GM12801 (cell line): ENCODE data around the gene RAD21L1.

ENCODE experiments used
- TF ChIP-seq, protein P1 (sequence below): IDR thresholded peaks from one replicate; pipeline ENCODE4 v1.5.1; 2011; ENCODE audit warnings: control low read depth; ENCODE audit not compliant: insufficient read length; ENCODE audit errors: extremely low read depth

RAD21L1 gene

DNA sequence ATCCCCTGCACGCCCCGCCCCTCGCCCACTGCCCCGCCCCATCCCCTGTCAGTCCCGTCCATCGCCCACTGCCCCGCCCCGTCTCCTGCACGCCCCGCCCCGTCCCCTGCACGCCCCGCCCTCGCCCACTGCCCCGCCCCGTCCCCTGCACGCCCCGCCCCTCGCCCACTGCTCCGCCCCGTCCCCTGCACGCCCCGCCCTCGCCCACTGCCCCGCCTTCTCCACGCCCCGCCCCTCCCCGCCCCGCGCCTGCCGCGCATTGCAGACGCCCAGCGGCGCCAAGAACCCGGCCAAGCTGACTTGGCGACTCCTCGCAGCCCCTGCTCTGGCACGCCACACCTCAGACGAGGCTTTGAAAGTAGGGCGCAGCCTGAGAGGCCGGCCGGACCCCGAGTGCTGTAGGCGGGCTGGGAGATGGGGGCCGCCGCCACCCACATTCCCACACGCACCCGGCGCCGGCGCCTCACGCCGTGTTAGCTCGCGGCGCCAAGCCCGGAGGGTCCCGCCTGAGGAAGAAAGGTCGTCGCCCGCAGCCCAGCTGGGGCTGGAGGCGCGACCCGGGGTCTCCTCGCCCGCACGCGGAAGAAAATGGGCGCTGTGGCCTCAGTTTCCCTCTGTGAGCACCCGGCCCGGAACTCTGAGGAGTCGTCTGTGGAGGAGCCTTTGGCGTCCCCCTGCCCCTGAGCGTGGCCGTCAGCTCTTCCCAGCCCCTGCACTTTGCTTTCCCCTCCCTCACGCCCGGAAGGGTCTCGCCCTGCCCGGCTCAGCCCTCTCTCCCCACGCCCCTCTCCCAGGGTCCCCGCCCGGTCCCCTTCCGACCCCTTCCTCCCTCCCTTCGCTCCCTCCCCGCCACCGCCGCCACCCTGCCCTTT is at the start of gene RAD21L1:
Gene RAD21L1 (plus strand): TSS at position 262 of the 872 bp plus-strand sequence. CDS start 2,410 bp downstream, outside the sequence.
- TF ChIP-seq, protein P1, sequence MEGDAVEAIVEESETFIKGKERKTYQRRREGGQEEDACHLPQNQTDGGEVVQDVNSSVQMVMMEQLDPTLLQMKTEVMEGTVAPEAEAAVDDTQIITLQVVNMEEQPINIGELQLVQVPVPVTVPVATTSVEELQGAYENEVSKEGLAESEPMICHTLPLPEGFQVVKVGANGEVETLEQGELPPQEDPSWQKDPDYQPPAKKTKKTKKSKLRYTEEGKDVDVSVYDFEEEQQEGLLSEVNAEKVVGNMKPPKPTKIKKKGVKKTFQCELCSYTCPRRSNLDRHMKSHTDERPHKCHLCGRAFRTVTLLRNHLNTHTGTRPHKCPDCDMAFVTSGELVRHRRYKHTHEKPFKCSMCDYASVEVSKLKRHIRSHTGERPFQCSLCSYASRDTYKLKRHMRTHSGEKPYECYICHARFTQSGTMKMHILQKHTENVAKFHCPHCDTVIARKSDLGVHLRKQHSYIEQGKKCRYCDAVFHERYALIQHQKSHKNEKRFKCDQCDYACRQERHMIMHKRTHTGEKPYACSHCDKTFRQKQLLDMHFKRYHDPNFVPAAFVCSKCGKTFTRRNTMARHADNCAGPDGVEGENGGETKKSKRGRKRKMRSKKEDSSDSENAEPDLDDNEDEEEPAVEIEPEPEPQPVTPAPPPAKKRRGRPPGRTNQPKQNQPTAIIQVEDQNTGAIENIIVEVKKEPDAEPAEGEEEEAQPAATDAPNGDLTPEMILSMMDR: no peak

DNA sequence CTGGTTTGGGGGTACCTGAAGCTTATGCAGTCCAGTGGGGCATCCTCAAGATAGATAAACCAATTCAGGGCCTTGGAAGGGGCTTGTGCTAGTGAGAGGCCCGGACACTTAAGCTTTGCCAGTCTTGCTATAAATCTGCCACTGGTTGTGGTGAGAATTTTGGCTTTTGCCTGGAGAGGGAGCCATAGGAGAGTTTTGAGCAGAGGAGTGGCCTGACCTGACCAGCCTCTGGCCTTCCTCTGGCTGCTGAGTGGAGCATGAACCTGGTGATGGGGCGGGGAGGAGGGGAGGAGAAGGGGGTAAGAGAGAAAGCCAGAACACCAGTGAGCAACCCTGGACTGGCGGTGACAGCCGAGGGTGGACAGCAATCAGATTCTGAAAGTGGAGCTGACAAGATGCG is 48.2 kb upstream of the RAD21L1 start:
- TF ChIP-seq, protein P1: no peak

GRCh38 chr20:1178103-1178502 is 47.7 kb upstream of the RAD21L1 start:
- TF ChIP-seq, protein P1: no peak

GRCh38 chr20:1178623-1179022 is 47.2 kb upstream of the RAD21L1 start:
- TF ChIP-seq, protein P1: no peak

GRCh38 chr20:1180949-1181348 is 44.9 kb upstream of the RAD21L1 start:
- TF ChIP-seq, protein P1: no peak

GRCh38 chr20:1182106-1182505 is 43.7 kb upstream of the RAD21L1 start:
- TF ChIP-seq, protein P1: no peak

- TF ChIP-seq, protein P1: no peak
These were observed 42.7 kb upstream of the RAD21L1 start for GRCh38 chr20:1183153-1183552.
